ENCODE measurements around the gene SGMS2.

DNA sequence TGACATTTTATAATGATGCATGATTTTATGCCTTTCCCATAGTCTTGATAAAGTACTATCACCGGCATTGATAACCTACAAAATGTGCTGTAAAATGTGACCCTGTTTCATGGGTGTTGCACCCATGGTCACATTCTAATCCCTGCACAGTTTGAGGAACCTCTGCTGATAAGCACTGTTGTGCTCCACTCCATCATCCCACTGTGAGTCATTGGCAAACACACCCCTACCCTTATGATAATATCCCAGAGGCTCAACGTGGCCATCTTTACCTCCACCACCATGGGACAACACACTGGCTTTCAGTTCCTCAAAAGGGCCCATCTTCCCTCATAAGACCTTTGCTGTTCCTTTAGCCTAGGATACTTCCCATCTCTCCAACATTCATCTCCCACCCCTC, 32.0 kb upstream of the SGMS2 start:
- TF ChIP-seq POLR2AphosphoS5 (IDR thresholded peaks at IDR 0.05; ENCODE audit: low read depth, low read length) (no peak), POLR2A (IDR thresholded peaks at IDR 0.05; ENCODE audit: low read depth, low read length) (no peak)

All from GM12892 (cell line).